DOHH2 (cell line): Measurements from ENCODE around the gene RNPEPL1.

Experiments used
- H3F3A ChIP-seq: fragments of 200-600 bp; sonication (generic), shearing (Covaris generic); 2 replicates; pipeline ENCODE4 v1.6.0; 2016; ENCODE audit warnings: antibody characterized with exemption, mild to moderate bottlenecking; ENCODE audit not compliant: control insufficient read depth, insufficient read depth
- H3K27ac ChIP-seq: fragments of 200-600 bp; sonication (generic); 2 replicates; pipeline ENCODE4 v1.5.1; 2014; ENCODE audit warnings: low read depth, mild to moderate bottlenecking, low read length, moderate library complexity
- H3K27me3 ChIP-seq: fragments of 200-600 bp; sonication (generic); 2 replicates; pipeline ENCODE4 v1.6.1; 2014; ENCODE audit warnings: mild to moderate bottlenecking, low read length, mixed read lengths; ENCODE audit not compliant: control insufficient read depth
- H3K36me3 ChIP-seq: fragments of 200-600 bp; sonication (generic); 2 replicates; pipeline ENCODE4 v1.6.1; 2014; ENCODE audit warnings: mild to moderate bottlenecking, low read length, moderate library complexity, mixed read lengths; ENCODE audit not compliant: control insufficient read depth
- H3K4me1 ChIP-seq: fragments of 200-600 bp; sonication (generic); 2 replicates; pipeline ENCODE4 v1.6.1; 2014; ENCODE audit warnings: mild to moderate bottlenecking, low read length, mixed read lengths; ENCODE audit not compliant: control insufficient read depth
- H3K4me2 ChIP-seq: fragments of 200-600 bp; sonication (generic); 2 replicates; pipeline ENCODE4 v1.6.0; 2014; ENCODE audit warnings: mild to moderate bottlenecking, low read length, moderate library complexity
- H3K4me3 ChIP-seq: fragments of 200-600 bp; sonication (generic); 2 replicates; pipeline ENCODE4 v1.5.1; 2014; ENCODE audit warnings: mild to moderate bottlenecking, low read length, mixed read lengths
- H3K79me2 ChIP-seq: fragments of 200-600 bp; sonication (generic); 2 replicates; pipeline ENCODE4 v1.6.1; 2014; ENCODE audit warnings: mild to moderate bottlenecking, low read length, mixed read lengths; ENCODE audit not compliant: control insufficient read depth
- H3K9me2 ChIP-seq: fragments of 200-600 bp; sonication (generic); replicated peaks from 2 replicates; pipeline ENCODE4 v1.6.1; 2014; ENCODE audit warnings: mild to moderate bottlenecking, low read length, mixed read lengths; ENCODE audit not compliant: control insufficient read depth
- H3K9me3 ChIP-seq: fragments of 200-600 bp; sonication (generic); 2 replicates; pipeline ENCODE4 v1.6.1; 2014; ENCODE audit warnings: antibody characterized with exemption, low read length, mixed read lengths; ENCODE audit not compliant: control insufficient read depth, insufficient read depth
- H4K20me1 ChIP-seq: fragments of 200-600 bp; sonication (generic); 2 replicates; pipeline ENCODE4 v1.6.0; 2014; ENCODE audit warnings: low read depth, mild to moderate bottlenecking, antibody characterized with exemption, low read length, moderate library complexity; ENCODE audit not compliant: control insufficient read depth, insufficient read depth
- CTCF ChIP-seq: fragments of 200-600 bp; sonication (generic); IDR thresholded peaks from one replicate; pipeline ENCODE4 v1.5.1; 2014; ENCODE audit warnings: antibody characterized with exemption, mild to moderate bottlenecking, low read depth, low read length; ENCODE audit not compliant: poor library complexity, severe bottlenecking
- EZH2phosphoT487 ChIP-seq: fragments of 200-600 bp; sonication (generic); IDR thresholded peaks from 2 replicates; pipeline ENCODE4 v1.6.1; 2017; ENCODE audit warnings: borderline replicate concordance, mild to moderate bottlenecking, antibody characterized with exemption, low read length, moderate library complexity, mixed read lengths

RNPEPL1 gene

GRCh38 chr2:240526521-240526920 lies 41.8 kb upstream of the RNPEPL1 start:
- no peak overlapping the region for H3K27ac ChIP-seq
- H3K9me2 ChIP-seq, result no peaks in the 10 kb centered on the region
- H3K4me3 ChIP-seq, result no peak overlapping the region
- H4K20me1 ChIP-seq, result no peaks in the 10 kb centered on the region
- 0 out of 2 replicates have a peak, but pooled peaks cover 2% of the 10 kb centered on the region for H3K79me2 ChIP-seq
- H3F3A ChIP-seq, result no peaks in the 10 kb centered on the region
- TF ChIP-seq EZH2phosphoT487 (no peak), CTCF (no peak)
- H3K4me2 ChIP-seq, result no peak overlapping the region
- peaks cover 51% of the 10 kb centered on the region for H3K9me3 ChIP-seq
- H3K27me3 ChIP-seq, result no peaks in the 10 kb centered on the region
- H3K4me1 ChIP-seq, result no peaks in the 10 kb centered on the region
- H3K36me3 ChIP-seq, result peaks cover 89% of the 10 kb centered on the region

- Histone ChIP-seq H4K20me1 (no peaks in the 10 kb centered on the region), H3K4me3 (no peak overlapping the region), H3K36me3 (peaks cover 92% of the 10 kb centered on the region), H3K27me3 (no peaks in the 10 kb centered on the region), H3K9me3 (peaks cover 56% of the 10 kb centered on the region), H3K4me2 (no peak overlapping the region), H3K27ac (no peak overlapping the region), H3K79me2 (0 out of 2 replicates have a peak, but pooled peaks cover 2% of the 10 kb centered on the region), H3K9me2 (no peaks in the 10 kb centered on the region), H3F3A (no peaks in the 10 kb centered on the region), H3K4me1 (no peaks in the 10 kb centered on the region)
- TF ChIP-seq EZH2phosphoT487, result no peak
- TF ChIP-seq CTCF, result no peak
Measured at GRCh38 chr2:240527153-240527750, 41.0 kb upstream of the RNPEPL1 start.

- Histone ChIP-seq H3K27ac (no peak overlapping the region), H3K36me3 (peaks cover 89% of the 10 kb centered on the region), H3K4me2 (no peak overlapping the region), H4K20me1 (no peaks in the 10 kb centered on the region), H3K27me3 (no peaks in the 10 kb centered on the region), H3K4me1 (no peaks in the 10 kb centered on the region), H3K9me2 (no peaks in the 10 kb centered on the region), H3K9me3 (peaks cover 50% of the 10 kb centered on the region), H3K79me2 (0 out of 2 replicates have a peak, but pooled peaks cover 2% of the 10 kb centered on the region), H3F3A (no peaks in the 10 kb centered on the region), H3K4me3 (no peak overlapping the region)
- no peak for TF ChIP-seq EZH2phosphoT487
- TF ChIP-seq CTCF, result no peak
Measured at GRCh38 chr2:240528406-240529040, 39.8 kb upstream of the RNPEPL1 start.
